Naive thymus-derived CD8-positive, alpha-beta T cell (primary cell): ENCODE data around the gene AHRR. TPM values are rescaled to one million over a fixed set of nuclear protein-coding genes. Genes with fewer than 3 reads are reported as not detected.
"Not testable (repeated sequence)": the region's sequence is repeated elsewhere in the genome, so short reads cannot be mapped to it uniquely, and the experiment has no call there.

Source experiments
- ATAC-seq, 2 donors: fragments of 150-1000 bp; cut with Tn5 transposase in 1 of 2; sonication (Bioruptor Pico), chemical (Tn5 transposase) in 1 of 2; 1 replicate in 1 of 2; 2 replicates in 1 of 2; pipeline ENCODE4 v1.10.0; 2021; ENCODE audit warnings: mild to moderate bottlenecking in 2 of 2, moderate library complexity in 2 of 2
- POLR2A ChIA-PET: fragments of 350-600 bp; sonication (Branson Sonifier 250); formaldehyde crosslinking; loops from one replicate; lab custom pipeline; 2021; ENCODE audit warnings: antibody characterized with exemption; lab: Charles Lee
- DNase-seq, 10 donors: peaks; one replicate each; pipeline versions ENCODE4 v3.0.0 to v3.0.0-alpha.2; 2020 to 2022
- H3K27ac Mint-ChIP-seq, 10 donors: one replicate each; pipeline ENCODE4 v1.8.0; 2020 to 2022; ENCODE audit warnings: mild to moderate bottlenecking in 10 of 10, mixed read lengths in 10 of 10, moderate library complexity in 4 of 10, inconsistent platforms in 1 of 10
- H3K27me3 Mint-ChIP-seq, 5 donors: one replicate each; pipeline ENCODE4 v1.8.0; 2021 to 2022; ENCODE audit warnings: mixed read lengths in 5 of 5
- H3K36me3 Mint-ChIP-seq, 3 donors: one replicate each; pipeline ENCODE4 v1.8.0; 2020 to 2022; ENCODE audit warnings: mixed read lengths in 3 of 3, mild to moderate bottlenecking in 2 of 3, inconsistent platforms in 1 of 3
- H3K4me1 Mint-ChIP-seq, 4 donors: one replicate each; pipeline ENCODE4 v1.8.0; 2021 to 2022; ENCODE audit warnings: mixed read lengths in 4 of 4
- H3K4me3 Mint-ChIP-seq, 10 donors: one replicate each; pipeline ENCODE4 v1.8.0; 2020 to 2022; ENCODE audit warnings: mild to moderate bottlenecking in 10 of 10, mixed read lengths in 10 of 10, moderate library complexity in 6 of 10, inconsistent platforms in 1 of 10
- H3K9me3 Mint-ChIP-seq, 9 donors: one replicate each; pipeline ENCODE4 v1.8.0; 2020 to 2022; ENCODE audit warnings: mixed read lengths in 9 of 9, mild to moderate bottlenecking in 3 of 9, inconsistent platforms in 1 of 9, moderate library complexity in 1 of 9
- polyA plus RNA-seq, 3 donors: library from polyadenylated mRNA; unstranded; fragments of 300-500 nt; fragmentation: Illumina TruSeq; gene quantifications; one replicate each; pipeline ENCODE4 v1.2.3, GENCODE V29; 2021
- total RNA-seq, 8 experiments: library from RNA in 2 of 8; stranded (reverse) in 2 of 8; gene quantifications; one replicate each; pipeline ENCODE4 v1.2.3 and lab custom pipeline; 2021 to 2026

Gene AHRR
- total and polyA plus RNA-seq, 5 experiments from 2014 or later, result 0.11 to 7.6 (median 3.0) TPM; not detected in 1

GRCh38 chr5:390623-391491 lies 69.3 kb downstream of the AHRR start:
- POLR2A ChIA-PET, result no interaction called here
- DNase-seq (peak in 1 of 10 donors; percentile 8), ATAC-seq (no peak)
- peaks cover 0 to 4% (median 3%) of the 10 kb centered on the region in 3 donors for H3K36me3 Mint-ChIP-seq
- H3K9me3 Mint-ChIP-seq, result peaks cover 0 to 5% (median 4%) of the 10 kb centered on the region in 9 donors
- H3K27me3 Mint-ChIP-seq, result peaks cover 0 to 4% (median 0%) of the 10 kb centered on the region in 5 donors
- H3K4me1 Mint-ChIP-seq, result peaks cover 15 to 31% (median 20%) of the 10 kb centered on the region in 4 donors
- peak overlapping the region in 8 of 10 donors; percentile 18 to 77 (median 56) for H3K4me3 Mint-ChIP-seq
- H3K27ac Mint-ChIP-seq, result peak overlapping the region in 3 of 10 donors; percentile 59 to 82 (median 80)

- POLR2A ChIA-PET, result interaction anchor here (1.1 to 2.0 kb wide), 3 partner anchors 19 to 173 kb away, joined by 3 to 6 read pairs (median 3); no protein-coding TSS in a partner anchor
- peak overlapping the region; percentile 65 to 96 (median 82) for H3K27ac Mint-ChIP-seq
- peak; percentile 90 to 94 for ATAC-seq
- peak in 9 of 10 donors; percentile 47 to 84 (median 67) for DNase-seq
- H3K9me3 Mint-ChIP-seq, result no peaks in the 10 kb centered on the region
- H3K4me3 Mint-ChIP-seq, result peak overlapping the region; percentile 66 to 87 (median 79)
- H3K27me3 Mint-ChIP-seq, result peaks cover 0 to 4% (median 0%) of the 10 kb centered on the region in 5 donors
- H3K4me1 Mint-ChIP-seq, result peaks cover 15 to 31% (median 20%) of the 10 kb centered on the region in 4 donors
- H3K36me3 Mint-ChIP-seq, result no peaks in the 10 kb centered on the region
Observed at GRCh38 chr5:392431-392988, 71.0 kb downstream of the AHRR start.

- H3K4me1 Mint-ChIP-seq, result peaks cover 15 to 31% (median 20%) of the 10 kb centered on the region in 4 donors
- POLR2A ChIA-PET, result interaction anchor here (1.1 to 2.0 kb wide), 2 partner anchors 20 to 22 kb away, joined by 3 to 6 read pairs; no protein-coding TSS in a partner anchor
- H3K4me3 Mint-ChIP-seq, result peak overlapping the region in 5 of 10 donors; percentile 18 to 66 (median 38)
- DNase-seq (peak in 1 of 10 donors; percentile 8), ATAC-seq (no peak)
- H3K9me3 Mint-ChIP-seq, result no peaks in the 10 kb centered on the region
- H3K27ac Mint-ChIP-seq, result peak overlapping the region in 1 of 10 donors; percentile 83
- H3K36me3 Mint-ChIP-seq, result no peaks in the 10 kb centered on the region
- peaks cover 0 to 4% (median 0%) of the 10 kb centered on the region in 5 donors for H3K27me3 Mint-ChIP-seq
Observed at GRCh38 chr5:393846-394275, 72.3 kb downstream of the AHRR start.

GRCh38 chr5:394671-395155 lies 73.2 kb downstream of the AHRR start:
- H3K36me3 Mint-ChIP-seq, result no peaks in the 10 kb centered on the region
- no peaks in the 10 kb centered on the region for H3K9me3 Mint-ChIP-seq
- ATAC-seq (no peak), DNase-seq (peak in 1 of 10 donors; percentile 15)
- peaks cover 15 to 32% (median 24%) of the 10 kb centered on the region in 4 donors for H3K4me1 Mint-ChIP-seq
- POLR2A ChIA-PET, result no interaction called here
- H3K27me3 Mint-ChIP-seq, result peaks cover 0 to 13% (median 6%) of the 10 kb centered on the region in 5 donors
- no peak overlapping the region for H3K27ac Mint-ChIP-seq
- H3K4me3 Mint-ChIP-seq, result peak overlapping the region in 1 of 10 donors; percentile 29

GRCh38 chr5:395156-395920 lies 73.8 kb downstream of the AHRR start:
- POLR2A ChIA-PET, result no interaction called here
- peaks cover 15 to 33% (median 28%) of the 10 kb centered on the region in 4 donors for H3K4me1 Mint-ChIP-seq
- peak overlapping the region in 1 of 10 donors; percentile 71 for H3K27ac Mint-ChIP-seq
- H3K36me3 Mint-ChIP-seq, result no peaks in the 10 kb centered on the region
- ATAC-seq, result no peak
- no peak overlapping the region for H3K4me3 Mint-ChIP-seq
- peak in 1 of 10 donors; percentile 16 for DNase-seq
- H3K27me3 Mint-ChIP-seq, result peaks cover 3 to 19% (median 10%) of the 10 kb centered on the region in 5 donors
- H3K9me3 Mint-ChIP-seq, result no peaks in the 10 kb centered on the region

- no peak overlapping the region for H3K4me3 Mint-ChIP-seq
- peaks cover 13 to 27% (median 26%) of the 10 kb centered on the region in 4 donors for H3K4me1 Mint-ChIP-seq
- H3K27ac Mint-ChIP-seq, result peak overlapping the region in 1 of 10 donors; percentile 71
- H3K27me3 Mint-ChIP-seq, result peaks cover 4 to 26% (median 11%) of the 10 kb centered on the region in 5 donors
- DNase-seq, result peak in 2 of 10 donors; percentile 18 to 40
- ATAC-seq, result no peak
- H3K36me3 Mint-ChIP-seq, result no peaks in the 10 kb centered on the region
- no peaks in the 10 kb centered on the region for H3K9me3 Mint-ChIP-seq
- POLR2A ChIA-PET, result no interaction called here
Observed at GRCh38 chr5:395921-396530, 74.5 kb downstream of the AHRR start.

- ATAC-seq, result no peak
- H3K27ac Mint-ChIP-seq, result no peak overlapping the region
- DNase-seq, result peak in 1 of 10 donors; percentile 19
- H3K27me3 Mint-ChIP-seq, result peaks cover 4 to 31% (median 14%) of the 10 kb centered on the region in 5 donors
- POLR2A ChIA-PET, result no interaction called here
- no peaks in the 10 kb centered on the region for H3K36me3 Mint-ChIP-seq
- no peaks in the 10 kb centered on the region for H3K9me3 Mint-ChIP-seq
- H3K4me1 Mint-ChIP-seq, result peaks cover 12 to 28% (median 25%) of the 10 kb centered on the region in 4 donors
- no peak overlapping the region for H3K4me3 Mint-ChIP-seq
Observed at GRCh38 chr5:396531-396961, 75.0 kb downstream of the AHRR start.

- peaks cover 3 to 30% (median 16%) of the 10 kb centered on the region in 4 donors for H3K4me1 Mint-ChIP-seq
Observed at GRCh38 chr5:398141-398474, 76.6 kb downstream of the AHRR start.

GRCh38 chr5:398475-399295 lies 77.2 kb downstream of the AHRR start:
- ATAC-seq (peak; percentile 26 to 35), DNase-seq (peak in 2 of 10 donors; percentile 25 to 42)
- peaks cover 0 to 26% (median 11%) of the 10 kb centered on the region in 4 donors for H3K4me1 Mint-ChIP-seq
- POLR2A ChIA-PET, result interaction anchor here (0.9 kb wide), 1 partner anchor 12 kb away, joined by 6 read pairs; no protein-coding TSS in a partner anchor
- peak overlapping the region in 1 of 10 donors; percentile 14 for H3K4me3 Mint-ChIP-seq
- H3K36me3 Mint-ChIP-seq, result no peaks in the 10 kb centered on the region
- peaks cover 6 to 46% (median 20%) of the 10 kb centered on the region in 5 donors for H3K27me3 Mint-ChIP-seq
- peak overlapping the region in 2 of 10 donors; percentile 53 to 62 for H3K27ac Mint-ChIP-seq
- no peaks in the 10 kb centered on the region for H3K9me3 Mint-ChIP-seq

More at GRCh38 chr5:398141-398474, 76.6 kb downstream of the AHRR start:
- ATAC-seq, POLR2A ChIA-PET, H3K9me3 Mint-ChIP-seq, H3K36me3 Mint-ChIP-seq, DNase-seq, H3K4me3 Mint-ChIP-seq: not testable (repeated sequence)
- peaks cover 6 to 45% (median 20%) of the 10 kb centered on the region in 5 donors for H3K27me3 Mint-ChIP-seq
- H3K27ac Mint-ChIP-seq, result peak overlapping the region in 2 of 10 donors; percentile 53 to 62

- no peaks in the 10 kb centered on the region for H3K36me3 Mint-ChIP-seq
- H3K4me1 Mint-ChIP-seq, result peaks cover 0 to 30% (median 8%) of the 10 kb centered on the region in 4 donors
Observed at GRCh38 chr5:399296-400281, 78.1 kb downstream of the AHRR start.

More at GRCh38 chr5:399296-400281, 78.1 kb downstream of the AHRR start:
- Mint-ChIP-seq H3K9me3 (no peaks in the 10 kb centered on the region), H3K27ac (peak overlapping the region in 2 of 10 donors; percentile 49 to 53), H3K27me3 (peaks cover 7 to 54% (median 24%) of the 10 kb centered on the region in 5 donors), H3K4me3 (peak overlapping the region in 2 of 10 donors; percentile 28 to 51)
- ATAC-seq (peak; percentile 53 to 71), DNase-seq (peak in 4 of 10 donors; percentile 16 to 26 (median 20))
- POLR2A ChIA-PET, result interaction anchor here (0.9 kb wide), 1 partner anchor 13 kb away, joined by 6 read pairs; no protein-coding TSS in a partner anchor
